Astrocyte (in vitro differentiated cells and primary cell): ENCODE data around the gene EPS15. TPM values are rescaled to one million over a fixed set of nuclear protein-coding genes. Genes with fewer than 3 reads are reported as not detected.

ENCODE experiments used
- DNase-seq: peaks from one replicate; pipeline ENCODE4 v3.0.0-alpha.2; 2010; ENCODE audit warnings: low read depth
- FAIRE-seq: peaks from 2 replicates; lab custom pipeline; 2011; peaks lifted over from hg19 to GRCh38; lab: Jason Lieb, UNC
- H2AFZ ChIP-seq: 2 replicates; pipeline ENCODE4 v1.6.0; 2012; ENCODE audit warnings: low read depth, low read length, inconsistent platforms
- H3K27ac ChIP-seq: 2 replicates; pipeline ENCODE4 v1.5.1; 2011; ENCODE audit warnings: low read depth, low read length, inconsistent platforms
- H3K27me3 ChIP-seq: 2 replicates; pipeline ENCODE4 v1.6.0; 2011; ENCODE audit warnings: low read length, inconsistent platforms; ENCODE audit not compliant: insufficient read depth
- H3K36me3 ChIP-seq: 2 replicates; pipeline ENCODE4 v1.5.1; 2011; ENCODE audit warnings: low read length, inconsistent platforms; ENCODE audit not compliant: insufficient read depth
- H3K4me1 ChIP-seq: 2 replicates; pipeline ENCODE4 v1.5.1; 2011; ENCODE audit warnings: low read length, inconsistent platforms; ENCODE audit not compliant: insufficient read depth
- H3K4me2 ChIP-seq: 2 replicates; pipeline ENCODE4 v1.6.0; 2012; ENCODE audit warnings: low read length, inconsistent platforms
- H3K4me3 ChIP-seq: 2 replicates; pipeline ENCODE4 v1.5.1; 2011; ENCODE audit warnings: low read depth, mild to moderate bottlenecking, low read length, inconsistent platforms; ENCODE audit not compliant: insufficient read depth
- H3K79me2 ChIP-seq: 2 replicates; pipeline ENCODE4 v1.6.0; 2012; ENCODE audit warnings: mild to moderate bottlenecking, low read length, inconsistent platforms; ENCODE audit not compliant: insufficient read depth
- H3K9ac ChIP-seq: 2 replicates; pipeline ENCODE4 v1.6.0; 2012; ENCODE audit warnings: mild to moderate bottlenecking, low read length, inconsistent platforms
- H3K9me3 ChIP-seq: 2 replicates; pipeline ENCODE4 v1.5.1; 2012; ENCODE audit warnings: low read depth, mild to moderate bottlenecking, low read length, inconsistent platforms; ENCODE audit not compliant: insufficient read depth
- H4K20me1 ChIP-seq: 2 replicates; pipeline ENCODE4 v1.6.0; 2012; ENCODE audit warnings: low read length, inconsistent platforms; ENCODE audit not compliant: insufficient read depth
- H3K27ac Mint-ChIP-seq: one replicate; pipeline ENCODE4 v1.8.0; 2021; ENCODE audit warnings: mild to moderate bottlenecking, mixed read lengths; ENCODE audit not compliant: unreplicated experiment
- H3K27me3 Mint-ChIP-seq: one replicate; pipeline ENCODE4 v1.8.0; 2021; ENCODE audit warnings: low read depth, mixed read lengths; ENCODE audit not compliant: unreplicated experiment
- H3K36me3 Mint-ChIP-seq: one replicate; pipeline ENCODE4 v1.8.0; 2021; ENCODE audit warnings: low read depth, mixed read lengths; ENCODE audit not compliant: unreplicated experiment
- H3K4me1 Mint-ChIP-seq: one replicate; pipeline ENCODE4 v1.8.0; 2021; ENCODE audit warnings: low read depth, mixed read lengths; ENCODE audit not compliant: unreplicated experiment
- H3K4me3 Mint-ChIP-seq: one replicate; pipeline ENCODE4 v1.8.0; 2021; ENCODE audit warnings: mild to moderate bottlenecking, moderate library complexity, mixed read lengths; ENCODE audit not compliant: unreplicated experiment
- H3K9me3 Mint-ChIP-seq: one replicate; pipeline ENCODE4 v1.8.0; 2021; ENCODE audit warnings: mild to moderate bottlenecking, mixed read lengths; ENCODE audit not compliant: unreplicated experiment
- CTCF ChIP-seq: IDR thresholded peaks from 2 replicates; pipeline ENCODE4 v1.5.1; 2011; ENCODE audit warnings: low read depth, mild to moderate bottlenecking, inconsistent platforms, low read length, moderate library complexity; ENCODE audit not compliant: insufficient read depth
- EZH2 ChIP-seq: IDR thresholded peaks from 2 replicates; pipeline ENCODE4 v1.6.1; 2012; ENCODE audit warnings: mild to moderate bottlenecking, low read length, inconsistent platforms; ENCODE audit not compliant: insufficient read depth
- total RNA-seq: library from RNA; stranded (reverse); gene quantifications from 2 replicates; pipeline ENCODE4 v1.2.1, GENCODE V29; 2021

EPS15 gene
- total RNA-seq, 1 donor from 2014 or later = 70.6 TPM

GRCh38 chr1:51494138-51494830 lies 24.8 kb downstream of the EPS15 start:
- Histone ChIP-seq H3K36me3 (no peaks in the 10 kb centered on the region), H3K79me2 (peaks cover 76% of the 10 kb centered on the region), H4K20me1 (peaks cover 35% of the 10 kb centered on the region), H2AFZ (no peak overlapping the region), H3K27ac (no peak overlapping the region), H3K4me3 (no peak overlapping the region), H3K9ac (no peak overlapping the region), H3K4me1 (no peaks in the 10 kb centered on the region), H3K27me3 (no peaks in the 10 kb centered on the region), H3K4me2 (no peak overlapping the region), H3K9me3 (no peaks in the 10 kb centered on the region)
- Mint-ChIP-seq H3K27ac (no peak overlapping the region), H3K4me1 (peaks cover 3% of the 10 kb centered on the region), H3K27me3 (no peaks in the 10 kb centered on the region), H3K36me3 (no peaks in the 10 kb centered on the region), H3K9me3 (no peaks in the 10 kb centered on the region), H3K4me3 (peak overlapping the region; percentile 43)
- DNase-seq (no peak), FAIRE-seq (no peak)
- TF ChIP-seq EZH2 (no peak), CTCF (no peak)

GRCh38 chr1:51491166-51491981 lies 27.7 kb downstream of the EPS15 start:
- FAIRE-seq (no peak), DNase-seq (no peak)
- Histone ChIP-seq H3K27me3 (no peaks in the 10 kb centered on the region), H3K4me2 (no peak overlapping the region), H3K79me2 (peaks cover 65% of the 10 kb centered on the region), H3K36me3 (no peaks in the 10 kb centered on the region), H2AFZ (no peak overlapping the region), H3K4me1 (no peaks in the 10 kb centered on the region), H4K20me1 (peaks cover 35% of the 10 kb centered on the region), H3K27ac (no peak overlapping the region), H3K9ac (no peak overlapping the region), H3K9me3 (no peaks in the 10 kb centered on the region), H3K4me3 (no peak overlapping the region)
- Mint-ChIP-seq H3K27me3 (no peaks in the 10 kb centered on the region), H3K27ac (no peak overlapping the region), H3K9me3 (no peaks in the 10 kb centered on the region), H3K4me3 (no peak overlapping the region), H3K36me3 (no peaks in the 10 kb centered on the region), H3K4me1 (peaks cover 8% of the 10 kb centered on the region)
- TF ChIP-seq EZH2 (no peak), CTCF (no peak)
